ENCODE results near the gene CELSR3.

The CELSR3 gene

DNA sequence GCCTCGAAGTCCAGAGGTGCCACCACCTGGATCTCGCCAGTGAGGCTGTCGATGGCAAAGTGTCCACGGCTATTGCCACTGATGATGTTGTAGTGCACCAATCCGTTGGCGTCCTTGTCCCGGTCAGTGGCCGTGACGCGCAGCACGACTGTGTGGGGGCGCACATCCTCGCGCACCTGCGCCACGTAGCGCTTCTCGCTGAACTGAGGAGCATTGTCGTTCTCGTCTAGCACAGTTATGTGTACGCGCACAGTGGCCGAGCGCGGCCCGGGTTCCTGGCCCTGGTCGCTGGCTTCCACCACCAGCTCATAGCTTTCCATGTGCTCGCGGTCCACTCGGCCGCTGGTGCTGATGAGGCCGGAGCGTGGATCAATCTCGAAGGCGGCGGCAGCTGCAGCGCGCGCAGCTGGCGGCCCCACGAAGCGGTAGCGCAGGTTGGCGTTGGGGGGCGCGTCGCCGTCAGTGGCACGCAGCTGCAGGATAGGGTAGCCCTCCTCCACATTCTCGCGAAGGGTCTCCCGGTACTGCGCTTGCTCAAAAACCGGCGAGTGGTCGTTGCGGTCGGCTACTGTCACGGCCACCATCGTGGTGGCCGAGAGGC is 1.8 kb downstream of the CELSR3 start:
- no peak for DNase-seq

DNA sequence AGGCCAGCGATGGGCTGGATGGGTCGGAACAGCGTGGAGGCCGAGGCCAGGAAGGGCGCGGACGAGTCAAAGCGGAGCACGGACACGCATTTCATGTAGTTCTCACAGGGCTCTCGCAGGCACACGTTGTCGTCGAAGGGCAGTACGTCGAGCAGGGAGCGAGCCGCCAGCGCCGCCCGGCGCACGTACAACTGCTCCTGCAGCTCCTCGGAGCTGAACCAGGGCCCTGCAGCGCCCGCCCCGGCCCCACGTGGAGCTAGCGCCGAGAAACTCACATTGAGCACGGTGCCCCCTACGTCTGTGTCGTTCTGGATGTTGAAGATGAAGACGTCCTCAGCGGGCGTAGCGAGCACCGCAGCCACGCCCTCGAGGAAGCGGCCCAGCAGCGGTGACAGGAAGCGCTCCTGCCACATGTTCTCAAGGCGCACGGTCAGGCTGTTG is 5.8 kb downstream of the CELSR3 start:
- DNase-seq: no peak

DNA sequence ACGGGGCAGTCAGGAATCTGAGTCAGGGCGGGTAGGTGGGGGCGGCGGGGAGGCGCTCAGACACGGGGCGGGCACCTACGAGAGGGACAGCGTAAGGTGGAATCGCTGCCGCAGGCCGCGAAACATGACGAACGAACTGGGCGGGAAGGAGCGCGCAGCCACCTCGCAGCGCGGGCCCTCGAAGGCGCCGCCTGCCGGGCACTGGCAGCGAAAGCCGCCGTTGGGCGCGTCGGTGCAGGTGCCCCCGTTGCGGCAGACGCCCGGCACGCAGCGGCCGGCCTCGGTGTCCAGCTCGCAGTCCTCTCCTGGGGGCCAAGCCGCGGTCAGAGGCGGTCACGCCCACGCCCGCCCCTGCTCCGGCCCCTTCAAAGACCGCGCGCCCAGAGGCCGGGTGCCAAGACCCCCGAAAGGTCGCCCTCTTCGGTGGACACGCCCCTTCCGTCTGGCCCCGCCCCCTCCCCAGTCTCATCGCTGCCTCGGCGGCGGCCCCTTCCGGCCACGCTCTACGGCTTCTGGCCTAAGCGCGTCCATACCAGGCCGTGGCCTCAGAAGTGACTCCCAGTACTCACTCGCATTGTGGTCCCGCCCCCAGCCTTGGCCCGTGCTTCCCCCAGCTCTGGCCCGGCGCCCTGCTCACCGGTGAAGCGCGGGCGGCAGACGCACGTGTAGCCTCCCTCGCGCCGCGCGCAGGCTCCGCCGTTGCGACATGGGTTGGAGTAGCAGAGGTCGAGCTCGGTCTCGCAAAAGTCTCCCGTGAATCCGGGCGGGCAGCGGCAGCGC is 6.4 kb downstream of the CELSR3 start:
- DNase-seq: peak; percentile 84 to 92 (median 86)

DNA sequence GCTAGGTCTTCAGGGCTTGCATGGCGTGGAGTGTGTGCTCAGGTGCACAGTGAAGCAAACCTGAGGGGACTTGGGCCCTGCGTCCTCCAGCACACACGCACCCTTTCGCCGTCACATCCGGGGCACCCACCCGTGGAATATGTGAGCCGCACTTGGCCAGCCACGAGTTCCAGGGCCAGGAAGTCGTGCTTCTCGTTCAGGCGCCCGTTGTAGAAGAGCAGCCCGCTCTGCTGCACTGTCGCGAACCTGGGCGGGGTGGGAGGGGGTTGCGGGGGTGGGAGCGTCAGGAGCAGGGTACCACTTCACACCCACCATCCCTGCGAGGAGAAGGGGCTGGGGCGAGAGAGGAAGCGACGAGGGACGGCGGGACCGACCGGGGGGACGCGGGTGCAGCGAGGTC is 7.1 kb downstream of the CELSR3 start:
- DNase-seq: peak in 2 of 3 donors; percentile 15 to 24

DNA sequence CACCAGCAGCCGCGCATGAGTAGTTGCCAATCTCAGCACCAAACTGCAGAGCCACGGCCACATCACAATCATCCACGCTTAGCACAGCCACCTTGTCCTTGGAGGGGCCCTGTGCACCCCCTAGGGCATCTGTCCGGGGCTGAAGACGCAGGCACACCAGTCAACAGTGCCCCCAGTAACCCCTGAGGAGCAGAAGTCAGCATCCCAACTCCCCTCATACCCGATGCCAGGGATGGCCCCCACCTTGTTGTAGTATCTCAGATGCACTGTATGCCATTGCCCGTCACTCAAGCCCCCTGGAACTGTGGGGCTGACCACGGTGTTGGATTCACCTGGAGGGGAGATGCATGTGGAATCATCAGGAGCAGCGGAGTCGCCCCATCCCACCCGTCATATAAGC is 7.6 kb downstream of the CELSR3 start:
- DNase-seq: no peak

DNA sequence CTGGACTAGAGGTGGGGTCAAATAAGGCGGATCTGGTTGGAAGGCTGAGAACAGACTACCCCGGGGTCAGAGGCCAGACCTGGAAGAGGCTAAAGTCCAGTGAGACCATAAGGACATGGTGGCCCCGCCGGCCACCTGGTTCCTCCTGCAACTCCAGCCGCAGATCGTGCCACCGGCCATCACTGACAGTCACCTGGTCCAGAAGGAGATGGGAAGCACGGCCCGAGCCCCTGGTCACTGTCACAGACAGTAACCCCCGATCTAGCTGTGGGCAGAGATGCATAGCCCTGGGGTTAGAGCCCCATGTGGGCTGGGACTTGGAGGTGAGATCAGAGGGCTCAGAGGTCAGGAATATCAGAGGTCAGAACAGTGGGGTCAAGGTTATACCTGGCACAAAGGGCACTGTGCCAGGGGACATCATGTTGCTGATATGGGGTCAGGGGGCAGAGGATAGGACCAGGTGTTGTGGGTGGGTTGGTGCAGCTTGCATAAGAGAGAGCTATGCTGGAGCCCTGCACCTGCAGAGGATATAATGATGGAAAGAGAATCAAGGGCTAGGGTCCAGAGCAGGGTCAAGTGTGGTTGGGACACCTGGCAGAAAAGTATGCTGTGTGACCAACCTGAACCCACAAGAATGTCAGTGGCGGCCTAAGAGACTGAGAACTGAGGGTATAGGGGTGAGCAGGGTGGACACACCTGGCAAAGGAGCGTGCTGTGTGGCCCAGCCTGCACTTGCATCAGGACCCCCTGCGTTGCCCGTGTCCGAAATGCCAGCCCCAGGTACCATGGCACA is 9.6 kb downstream of the CELSR3 start:
- DNase-seq: no peak

DNA sequence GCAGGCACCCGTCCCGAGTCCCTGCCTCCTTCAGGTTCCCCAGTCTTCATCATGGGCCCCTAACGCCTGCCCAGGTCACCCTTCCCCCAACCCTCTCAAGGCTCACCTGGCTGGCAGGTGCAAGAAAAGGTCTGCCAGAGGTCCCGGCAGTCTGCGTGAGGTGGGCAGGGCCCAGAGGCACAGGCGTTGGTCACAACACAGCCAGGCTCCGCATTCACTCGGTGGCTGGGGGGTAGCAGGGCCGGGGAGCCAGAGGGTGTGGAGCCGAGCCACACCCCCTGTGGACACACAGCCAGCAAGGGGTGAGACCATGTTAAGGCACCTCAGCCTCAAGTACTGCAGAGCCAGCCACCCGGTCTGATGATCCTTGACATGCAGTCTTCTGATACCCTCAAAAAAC is 10.9 kb downstream of the CELSR3 start:
- DNase-seq: no peak

DNA sequence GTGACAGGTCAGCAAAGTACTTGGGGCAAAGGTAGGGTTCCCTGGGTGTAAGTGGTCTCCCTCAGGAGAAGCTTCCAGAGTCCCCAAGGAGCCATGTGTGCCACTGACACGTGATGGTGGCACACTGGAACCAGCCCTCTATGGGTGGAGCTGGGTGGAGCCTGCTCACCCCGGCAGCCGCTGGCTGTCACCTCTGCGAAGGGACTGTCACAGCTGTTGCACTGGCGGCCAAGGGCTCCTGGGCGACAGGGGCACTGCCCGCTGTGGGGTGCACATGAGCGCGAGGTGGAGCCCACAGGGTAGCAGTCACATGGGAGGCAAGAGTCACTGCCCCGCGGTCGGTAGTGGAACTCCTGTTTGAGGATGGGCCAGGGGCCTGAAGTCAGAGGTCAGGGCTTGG is 12.0 kb downstream of the CELSR3 start:
- DNase-seq: no peak

DNA sequence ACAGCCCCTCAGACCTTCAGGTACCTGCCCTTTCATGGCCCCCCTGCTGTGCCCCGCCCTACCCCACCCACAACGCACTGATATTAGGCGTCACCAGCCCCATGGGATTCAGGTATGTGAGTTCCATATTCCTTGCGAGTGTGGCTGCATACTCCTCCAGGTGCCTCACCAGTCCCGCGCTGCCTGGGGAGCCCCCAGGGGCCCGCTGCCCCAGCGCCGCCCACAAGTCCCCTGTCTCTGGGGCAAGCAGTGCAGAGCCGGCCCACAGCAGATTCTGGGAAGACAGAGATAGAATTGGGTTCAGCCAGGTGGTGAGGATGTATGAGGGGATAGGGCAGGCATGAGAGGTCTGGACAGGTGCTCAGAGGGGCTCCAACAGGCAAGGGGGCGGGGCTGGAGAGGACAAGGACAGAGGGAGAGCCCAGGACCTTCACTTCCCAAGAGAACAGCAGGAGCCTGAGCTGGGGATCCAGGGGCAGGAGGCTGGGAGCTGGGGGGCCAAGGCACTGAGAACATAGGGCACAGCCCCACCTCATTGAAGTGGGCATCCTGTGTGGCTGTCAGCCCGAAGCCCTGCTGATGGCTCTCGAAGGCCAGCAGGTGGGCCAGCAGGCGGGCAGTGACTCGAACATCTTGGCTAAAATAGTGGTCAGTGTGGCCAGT is 14.4 kb downstream of the CELSR3 start:
- no peak for DNase-seq

DNA sequence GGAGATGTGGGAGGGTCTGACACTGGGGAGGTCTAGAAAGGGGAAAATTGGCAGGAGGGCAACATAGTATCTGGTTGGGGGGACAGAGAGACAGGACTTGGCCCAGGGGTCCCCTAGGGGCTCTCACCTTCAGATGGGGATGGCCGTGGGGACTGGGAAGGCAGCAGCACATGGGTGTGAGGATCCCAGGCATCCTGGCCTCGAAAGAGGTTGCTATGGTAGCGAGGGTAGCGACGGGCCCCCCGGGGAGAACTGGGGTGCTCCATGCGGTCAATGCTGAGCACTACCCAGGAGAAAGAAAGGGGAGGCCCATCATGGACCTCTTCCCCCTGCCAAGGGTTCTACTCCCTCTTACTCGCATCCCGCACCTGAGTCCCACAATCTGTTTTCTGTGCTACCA is 15.0 kb downstream of the CELSR3 start:
- DNase-seq: no peak

DNA sequence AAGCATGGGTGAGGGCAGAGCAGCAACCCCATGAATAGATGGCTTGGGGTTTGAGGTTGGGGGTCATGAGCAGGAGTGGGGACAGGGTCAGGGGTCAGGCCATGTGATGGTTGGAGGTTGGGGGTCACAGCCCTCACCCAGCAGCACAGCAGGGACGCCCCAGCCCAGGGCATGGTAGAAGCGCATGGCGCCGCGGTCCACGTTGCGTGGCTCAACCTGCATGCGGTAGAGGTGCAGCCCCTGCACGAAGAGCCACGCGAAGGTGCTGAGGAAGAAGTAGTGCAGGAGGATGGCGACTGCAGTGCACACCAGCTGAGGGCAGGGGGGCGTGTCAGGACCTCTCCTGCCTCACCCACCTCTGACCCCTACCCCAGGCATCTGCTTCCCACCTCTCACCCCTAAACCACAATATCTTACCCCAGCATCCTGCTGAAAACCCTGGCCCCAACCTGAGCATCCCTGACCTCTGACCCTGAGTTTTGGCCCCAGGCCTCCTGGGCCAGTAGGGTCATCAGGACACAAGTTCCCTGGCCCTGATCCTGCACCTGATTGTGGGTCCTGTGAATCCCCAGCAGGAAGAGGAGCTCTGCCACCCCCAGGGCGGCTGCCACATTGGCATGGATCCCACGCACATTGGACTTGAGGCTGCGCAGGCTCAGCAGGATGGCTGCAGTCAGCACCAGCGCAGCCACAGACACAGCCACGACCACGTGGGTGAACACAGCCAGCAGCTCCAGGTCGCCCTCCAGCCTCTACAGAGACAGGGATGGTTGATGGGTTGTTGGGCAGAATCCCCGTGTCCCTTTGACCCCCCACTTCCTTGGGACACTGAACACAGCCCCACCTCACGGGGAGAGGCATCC is 17.6 kb downstream of the CELSR3 start:
- DNase-seq: no peak

DNA sequence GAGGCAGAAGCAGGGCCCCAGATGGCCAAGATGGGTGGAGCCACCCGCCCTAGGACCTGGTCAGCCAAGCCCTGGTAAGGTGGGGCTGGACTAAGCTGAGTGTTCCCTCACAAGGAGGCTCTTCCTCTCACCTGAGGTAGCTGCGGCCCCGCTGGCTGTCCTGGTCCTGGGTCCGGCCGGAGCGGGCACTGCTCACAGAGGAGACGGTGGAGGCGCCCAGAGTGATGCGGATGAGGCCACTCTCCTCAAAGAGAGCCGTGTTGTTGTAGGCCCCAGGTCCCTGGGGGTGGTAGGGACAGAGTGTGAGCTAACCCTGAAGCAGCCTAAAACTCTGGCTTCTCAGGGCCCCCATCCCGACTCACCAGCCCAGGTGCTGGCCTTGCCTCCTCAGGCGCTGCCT is 20.1 kb downstream of the CELSR3 start:
- no peak for DNase-seq

DNA sequence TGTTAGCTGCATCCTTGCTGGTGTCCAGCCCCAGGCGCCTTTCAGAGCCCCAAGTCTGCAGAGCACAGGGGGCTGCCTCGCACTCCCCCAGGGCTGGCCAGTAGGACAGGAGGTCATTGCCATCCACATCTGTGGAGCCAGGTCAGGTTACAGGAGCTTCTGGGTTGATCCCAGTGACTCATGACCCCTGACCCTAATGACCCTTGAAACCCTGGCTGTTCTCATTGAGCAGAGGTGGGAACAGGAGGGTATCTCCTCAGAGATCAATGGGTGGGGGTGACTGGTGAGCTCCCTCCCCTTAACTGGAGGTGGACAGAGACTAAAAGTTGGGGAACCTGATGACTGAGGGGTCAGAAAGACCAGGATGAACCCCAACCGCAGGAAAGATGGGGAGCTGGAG is 21.3 kb downstream of the CELSR3 start:
- DNase-seq: no peak

DNA sequence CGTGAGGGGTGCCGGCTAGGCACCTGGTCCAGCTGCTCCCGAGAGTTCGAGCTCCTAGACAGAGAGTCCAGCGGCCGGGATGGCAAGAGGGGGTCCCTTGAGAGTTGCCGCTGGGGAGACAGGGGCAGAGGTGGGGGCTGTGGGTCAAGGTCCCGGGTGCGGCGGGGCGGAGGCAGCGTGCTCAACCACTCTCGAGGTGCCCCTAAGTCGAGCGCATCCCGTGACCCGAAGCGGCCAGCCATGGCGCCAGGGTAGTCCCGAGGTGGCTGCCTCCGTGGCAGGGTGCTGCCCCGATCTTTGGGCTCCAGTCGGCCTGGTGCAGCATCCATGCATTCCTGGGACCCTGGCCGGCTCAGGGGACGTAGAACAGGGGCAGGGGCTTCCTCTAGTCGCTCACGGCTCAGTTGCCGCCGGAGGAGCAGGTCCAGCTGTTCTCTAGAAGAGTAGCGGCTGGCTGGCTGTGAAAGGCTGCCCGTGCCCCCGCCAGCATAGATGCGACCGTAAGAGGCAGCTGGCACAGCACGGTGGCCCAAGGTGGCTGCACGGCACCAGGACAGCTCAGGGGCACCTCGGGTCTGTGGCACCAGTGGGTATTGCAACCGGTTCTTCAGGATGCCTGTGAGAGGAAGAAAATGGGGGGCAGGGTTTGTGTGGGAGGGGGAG is 22.6 kb downstream of the CELSR3 start:
- DNase-seq: no peak

DNA sequence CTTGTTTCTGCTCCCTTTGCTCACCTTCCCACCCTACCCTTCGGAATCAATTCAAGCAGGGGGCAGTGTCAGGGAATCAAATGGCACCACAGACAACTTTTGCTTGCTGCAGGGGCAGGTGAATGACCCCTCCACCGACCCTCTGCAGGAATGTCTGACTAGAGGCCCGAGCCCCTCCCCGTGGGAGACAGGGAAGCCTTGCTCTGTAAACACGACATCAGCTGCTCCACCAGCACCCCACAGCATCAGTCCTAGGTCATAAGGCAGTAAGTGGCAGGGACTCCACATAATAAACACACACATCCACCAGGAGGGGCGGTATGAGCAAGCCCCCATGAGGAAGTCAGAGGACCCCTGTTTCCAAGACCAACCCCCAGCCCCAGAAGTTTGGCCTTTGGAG is 25.4 kb downstream of the CELSR3 start:
- no peak for DNase-seq

DNA sequence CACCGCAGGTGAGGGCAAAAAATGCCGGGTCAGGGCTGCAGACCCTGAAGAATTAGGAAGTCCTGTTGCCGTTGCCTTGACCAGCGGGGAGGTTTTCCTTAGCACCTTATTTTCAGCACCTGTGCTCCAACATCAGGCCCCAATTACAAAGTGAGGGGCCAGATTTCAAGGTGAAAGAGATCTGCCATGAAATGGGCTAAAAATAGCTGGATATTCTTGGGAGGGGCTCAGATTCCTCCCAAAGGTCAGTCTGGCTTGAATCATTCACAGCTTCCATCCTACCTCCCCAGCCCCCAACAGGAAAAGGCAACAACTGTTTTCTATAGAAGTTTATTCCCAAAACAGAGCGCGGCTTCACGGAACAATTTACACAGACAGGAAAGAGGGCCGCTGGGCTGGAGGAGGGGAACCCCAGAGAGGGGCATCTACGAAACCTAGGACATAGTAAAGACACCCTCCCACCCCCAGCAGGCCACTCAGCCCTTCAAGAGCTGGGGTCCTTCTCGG is 26.5 kb downstream of the CELSR3 start:
- no peak for DNase-seq

DNA sequence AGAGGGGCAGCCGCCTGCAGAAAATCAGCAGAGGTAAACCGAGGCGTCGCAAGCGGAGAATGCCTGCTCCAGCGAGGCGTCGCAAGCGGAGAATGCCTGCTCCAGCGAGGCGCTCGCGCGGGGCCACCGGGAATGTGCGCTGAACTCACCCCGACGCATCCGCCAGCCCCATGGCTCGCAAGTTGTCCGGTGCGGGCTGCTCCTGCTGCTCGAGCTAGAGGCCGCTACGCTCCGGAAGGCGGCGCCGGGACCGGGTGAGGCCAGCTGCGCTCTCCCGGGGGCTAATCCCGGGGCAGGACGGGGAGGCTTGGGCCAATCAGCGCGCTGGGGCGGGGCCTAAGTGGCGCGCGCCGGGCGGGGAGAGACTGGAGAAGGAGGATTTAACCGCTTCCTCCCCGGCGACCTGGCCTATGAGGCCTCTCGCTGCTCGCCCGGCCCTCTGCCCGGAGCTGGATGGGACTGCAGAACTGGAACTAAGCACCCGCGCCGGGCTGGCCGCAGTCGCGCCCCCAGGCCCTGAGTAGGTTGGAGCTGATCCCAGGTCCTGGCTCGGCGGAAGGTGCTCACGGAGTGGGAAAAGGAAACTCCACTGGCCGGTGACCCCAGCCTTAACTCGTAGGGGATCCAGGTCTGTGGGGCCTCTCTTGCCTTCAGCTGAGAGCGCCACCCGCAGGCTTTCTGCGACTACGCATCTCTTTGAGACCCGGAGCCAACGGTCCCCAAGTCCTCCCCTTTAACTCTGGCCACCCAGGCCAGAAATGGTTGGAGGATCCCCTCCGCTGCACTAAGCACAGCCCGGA is 27.3 kb downstream of the CELSR3 start, which contains the start of gene SLC26A6:
Gene SLC26A6, minus strand, starts transcription at position 240 of the 800 bp plus-strand sequence. Its CDS starts 68 bp downstream, at position 172.
- DNase-seq: peak; percentile 98 to 100 (median 99)

DNA sequence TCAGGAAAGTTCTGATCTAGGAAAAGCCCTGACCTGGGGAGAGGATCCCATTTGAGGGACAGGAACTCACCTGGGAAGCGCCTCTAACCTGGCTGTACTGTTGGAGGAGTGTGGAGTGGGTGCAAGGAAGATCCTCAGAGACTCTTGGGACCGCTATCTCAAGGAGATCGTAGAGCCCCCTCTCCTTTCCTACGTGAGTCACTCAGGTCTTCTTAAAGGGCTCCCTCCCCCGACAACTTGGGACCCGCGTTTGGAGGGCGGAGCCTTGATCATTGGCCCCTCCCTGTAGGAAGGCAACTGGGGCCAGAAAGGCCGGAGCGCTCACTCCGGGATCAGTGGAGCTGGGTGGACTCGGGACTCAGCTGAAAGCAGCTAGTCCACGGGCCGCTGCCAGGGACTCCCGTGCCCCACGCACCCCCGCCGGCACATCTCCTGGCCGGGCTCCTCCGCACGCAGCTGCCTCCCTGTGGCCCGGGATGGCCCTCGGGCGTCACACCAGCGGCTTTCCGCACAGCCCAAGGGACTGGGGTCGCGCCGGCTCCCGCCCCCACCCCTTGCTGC is 27.9 kb downstream of the CELSR3 start:
- peak; percentile 43 to 68 (median 61) for DNase-seq

DNA sequence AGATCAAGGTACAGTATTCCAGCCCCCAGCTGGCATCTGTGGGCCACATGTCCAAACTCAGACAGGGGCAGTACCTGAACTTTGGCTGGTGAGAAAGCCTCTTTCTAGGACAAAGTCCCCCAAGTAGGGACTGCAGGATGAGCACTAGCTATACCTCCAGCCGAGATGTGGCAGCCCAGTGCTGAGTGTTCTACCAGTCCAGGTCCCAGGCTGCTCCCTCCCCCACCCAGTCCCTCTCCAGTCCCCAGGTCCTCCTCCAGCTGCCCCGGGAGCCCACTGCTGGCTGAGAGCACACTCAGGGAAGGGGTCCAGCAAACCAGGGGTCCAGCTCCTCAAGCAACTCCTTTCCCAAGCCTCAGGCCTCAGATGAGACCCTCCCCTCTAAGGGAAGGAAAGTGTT is 28.9 kb downstream of the CELSR3 start:
- DNase-seq: no peak

DNA sequence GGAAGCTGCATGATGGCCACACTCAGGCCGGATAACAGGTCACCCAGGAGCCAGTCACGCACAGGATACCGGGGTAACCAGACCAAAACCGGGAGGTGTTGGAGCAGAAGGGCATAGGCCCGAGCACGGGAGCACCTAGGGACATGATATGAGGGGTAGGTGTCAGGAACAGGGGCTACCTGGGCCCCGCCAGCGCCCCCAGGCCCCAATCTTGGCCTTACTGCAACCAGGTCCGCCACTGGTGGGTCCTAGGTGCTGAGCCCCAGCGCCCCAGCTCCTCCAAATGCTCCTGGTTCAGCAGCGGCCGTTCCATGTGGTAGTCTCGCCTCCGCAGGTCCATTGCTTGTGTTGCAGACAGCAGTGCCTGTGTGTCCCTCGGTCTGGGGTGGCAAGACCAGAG is 29.4 kb downstream of the CELSR3 start:
- DNase-seq: no peak
